ENCODE measurements around the gene WNT3A.

DNA sequence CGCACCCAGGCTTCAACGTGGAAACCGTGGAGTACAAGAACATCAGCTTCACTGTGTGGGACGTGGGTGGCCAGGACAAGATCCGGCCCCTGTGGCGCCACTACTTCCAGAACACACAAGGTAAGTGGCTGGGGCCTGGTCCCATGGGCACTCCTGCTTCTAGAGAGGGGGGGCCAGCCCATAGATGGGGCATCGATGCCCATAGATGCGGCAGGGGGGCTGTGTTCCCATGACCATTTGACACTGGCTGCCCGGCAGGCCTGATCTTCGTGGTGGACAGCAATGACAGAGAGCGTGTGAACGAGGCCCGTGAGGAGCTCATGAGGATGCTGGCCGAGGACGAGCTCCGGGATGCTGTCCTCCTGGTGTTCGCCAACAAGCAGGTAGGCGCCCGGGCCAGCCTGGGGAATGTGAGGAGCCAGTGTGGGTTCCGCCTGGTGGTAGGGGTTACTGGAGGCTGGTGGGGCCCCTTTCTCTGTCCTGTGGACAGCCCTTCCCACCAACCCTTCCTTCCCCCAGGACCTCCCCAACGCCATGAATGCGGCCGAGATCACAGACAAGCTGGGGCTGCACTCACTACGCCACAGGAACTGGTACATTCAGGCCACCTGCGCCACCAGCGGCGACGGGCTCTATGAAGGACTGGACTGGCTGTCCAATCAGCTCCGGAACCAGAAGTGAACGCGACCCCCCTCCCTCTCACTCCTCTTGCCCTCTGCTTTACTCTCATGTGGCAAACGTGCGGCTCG is 90.7 kb downstream of the WNT3A start:
- TF ChIP-seq, protein P1, sequence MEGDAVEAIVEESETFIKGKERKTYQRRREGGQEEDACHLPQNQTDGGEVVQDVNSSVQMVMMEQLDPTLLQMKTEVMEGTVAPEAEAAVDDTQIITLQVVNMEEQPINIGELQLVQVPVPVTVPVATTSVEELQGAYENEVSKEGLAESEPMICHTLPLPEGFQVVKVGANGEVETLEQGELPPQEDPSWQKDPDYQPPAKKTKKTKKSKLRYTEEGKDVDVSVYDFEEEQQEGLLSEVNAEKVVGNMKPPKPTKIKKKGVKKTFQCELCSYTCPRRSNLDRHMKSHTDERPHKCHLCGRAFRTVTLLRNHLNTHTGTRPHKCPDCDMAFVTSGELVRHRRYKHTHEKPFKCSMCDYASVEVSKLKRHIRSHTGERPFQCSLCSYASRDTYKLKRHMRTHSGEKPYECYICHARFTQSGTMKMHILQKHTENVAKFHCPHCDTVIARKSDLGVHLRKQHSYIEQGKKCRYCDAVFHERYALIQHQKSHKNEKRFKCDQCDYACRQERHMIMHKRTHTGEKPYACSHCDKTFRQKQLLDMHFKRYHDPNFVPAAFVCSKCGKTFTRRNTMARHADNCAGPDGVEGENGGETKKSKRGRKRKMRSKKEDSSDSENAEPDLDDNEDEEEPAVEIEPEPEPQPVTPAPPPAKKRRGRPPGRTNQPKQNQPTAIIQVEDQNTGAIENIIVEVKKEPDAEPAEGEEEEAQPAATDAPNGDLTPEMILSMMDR (conservative IDR thresholded peaks at IDR 0.05; ENCODE audit: low read depth, low read length), result no peak
- TF ChIP-seq EZH2 (IDR thresholded peaks at IDR 0.05; ENCODE audit: borderline replicate concordance, low read depth, low read length, poor library complexity, severe bottlenecking), result no peak
